Stimulated activated CD4-positive, alpha-beta T cell treated with anti-CD3 and anti-CD28 coated beads, Interleukin-15, amount 100 ng/mL, for 24 hours (primary cell): ENCODE data around the gene NUP85.
"Not testable (repeated sequence)": the region's sequence is repeated elsewhere in the genome, so short reads cannot be mapped to it uniquely, and the experiment has no call there.

ENCODE experiments used
- DNase-seq: peaks from one replicate; pipeline ENCODE4 v3.0.0-alpha.2; 2020

Gene NUP85

DNA sequence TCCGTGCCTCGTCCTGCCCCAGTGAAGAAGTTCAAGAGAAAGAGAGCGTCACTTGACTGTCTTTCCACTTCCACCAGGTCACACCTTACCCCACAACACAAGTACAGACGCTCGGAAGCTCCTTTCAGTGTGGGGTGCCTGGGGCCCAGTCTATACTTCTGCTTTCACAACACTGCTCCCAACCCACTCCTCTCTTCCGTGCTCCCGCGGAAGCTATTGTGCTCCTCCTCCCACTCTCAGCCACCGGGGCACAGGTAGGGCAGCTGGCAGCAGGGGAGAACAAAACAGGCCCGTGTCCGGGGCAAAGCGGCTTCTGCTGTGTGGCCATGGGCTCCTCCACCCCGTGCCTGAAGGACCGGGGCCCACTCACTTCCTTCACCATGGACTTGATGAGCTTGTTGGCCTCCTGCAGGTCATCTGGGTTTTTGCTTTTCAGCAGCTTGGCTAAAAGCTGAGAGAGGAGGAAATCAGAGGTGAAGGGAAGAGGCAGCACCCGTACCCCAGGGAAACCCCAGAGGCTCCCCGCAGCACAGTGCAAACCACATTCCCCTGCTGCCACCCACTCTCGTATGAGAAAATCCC, 37.1 kb downstream of the NUP85 start:
- DNase-seq: peak; percentile 42

- DNase-seq: no peak
These were observed 38.8 kb downstream of the NUP85 start for GRCh38 chr17:75244133-75244866.

DNA sequence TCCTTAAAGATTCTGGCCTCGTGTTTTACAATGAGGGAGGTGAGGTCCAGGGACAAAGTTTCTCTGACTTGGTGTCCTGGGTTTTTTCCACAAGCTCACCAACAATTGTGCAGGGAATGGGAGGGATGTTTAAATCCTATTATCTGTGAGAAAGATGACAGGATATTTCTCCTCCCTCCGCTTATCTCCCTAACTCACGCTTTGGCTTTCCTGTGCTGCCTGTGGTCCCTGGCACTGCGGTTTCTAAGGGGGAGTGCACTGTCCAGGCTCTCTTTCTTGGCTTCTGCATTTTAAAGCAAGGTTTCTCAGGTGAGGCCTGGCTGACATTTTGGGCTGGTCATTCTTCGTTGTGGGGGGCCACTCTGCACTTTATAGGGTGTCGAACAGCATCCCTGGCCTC, 39.5 kb downstream of the NUP85 start:
- DNase-seq: no peak

DNA sequence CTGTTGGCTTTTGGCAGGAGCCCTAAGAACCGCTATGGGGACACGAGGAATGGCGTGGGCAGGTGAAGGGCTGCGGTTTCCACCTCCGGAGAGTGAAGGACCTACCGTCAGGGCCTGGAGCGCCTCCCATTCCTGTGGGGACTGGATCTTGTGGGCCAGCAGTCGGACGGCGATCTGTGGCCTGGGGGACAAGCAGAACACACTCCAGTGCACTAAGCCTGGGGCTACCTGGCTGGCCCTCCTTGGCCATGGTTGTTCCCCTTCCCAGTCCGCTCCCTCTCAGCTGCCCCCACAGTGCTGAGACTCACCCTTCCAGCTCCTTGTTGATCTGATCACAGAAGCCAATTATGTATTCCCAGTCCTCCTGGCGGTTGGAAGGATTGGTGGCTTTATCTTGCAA, 40.9 kb downstream of the NUP85 start:
- no peak for DNase-seq

- peak; percentile 39 for DNase-seq
These were observed 44.1 kb downstream of the NUP85 start for GRCh38 chr17:75249564-75249963.

- DNase-seq: peak; percentile 92
These were observed 44.6 kb downstream of the NUP85 start for GRCh38 chr17:75250009-75250471.

DNA sequence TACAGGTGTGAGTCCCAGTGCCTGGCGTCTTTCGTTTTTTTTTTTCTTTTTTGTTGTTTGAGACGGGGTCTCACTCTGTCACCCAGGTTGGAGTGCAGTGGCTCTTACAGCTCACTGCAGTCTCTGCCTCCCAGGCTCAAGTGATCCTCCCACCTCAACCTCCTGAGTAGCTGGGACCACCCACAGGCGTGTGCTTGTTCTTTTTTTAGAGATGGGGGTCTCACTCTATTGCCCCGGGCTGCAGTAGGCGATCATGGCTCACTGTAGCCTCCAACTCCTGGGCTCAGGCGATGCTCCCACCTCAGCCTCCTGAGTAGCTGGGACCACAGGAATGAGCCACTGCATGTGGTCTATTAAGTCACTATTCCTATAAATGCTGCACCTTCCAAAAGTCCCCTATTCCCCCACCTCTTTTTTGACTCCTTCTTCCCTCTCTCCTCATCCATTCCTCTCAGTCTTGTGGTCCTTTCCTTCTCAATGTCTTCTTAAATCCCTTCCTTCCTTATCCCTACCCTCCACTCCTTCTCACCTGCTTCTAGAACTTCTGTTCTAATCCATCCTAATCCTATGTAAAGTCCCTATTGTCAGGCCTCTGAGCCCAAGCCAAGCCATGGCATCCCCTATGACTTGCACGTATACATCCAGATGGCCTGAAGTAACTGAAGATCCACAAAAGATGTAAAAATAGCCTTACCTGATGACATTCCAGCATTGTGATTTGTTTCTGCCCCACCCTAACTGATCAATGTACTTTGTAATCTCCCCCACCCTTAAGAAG, 46.7 kb downstream of the NUP85 start:
- DNase-seq: no peak

GRCh38 chr17:75255954-75256698, 50.6 kb downstream of the NUP85 start:
- DNase-seq: not testable (repeated sequence)

- DNase-seq: not testable (repeated sequence)
These were observed 51.7 kb downstream of the NUP85 start for GRCh38 chr17:75257228-75257627.

DNA sequence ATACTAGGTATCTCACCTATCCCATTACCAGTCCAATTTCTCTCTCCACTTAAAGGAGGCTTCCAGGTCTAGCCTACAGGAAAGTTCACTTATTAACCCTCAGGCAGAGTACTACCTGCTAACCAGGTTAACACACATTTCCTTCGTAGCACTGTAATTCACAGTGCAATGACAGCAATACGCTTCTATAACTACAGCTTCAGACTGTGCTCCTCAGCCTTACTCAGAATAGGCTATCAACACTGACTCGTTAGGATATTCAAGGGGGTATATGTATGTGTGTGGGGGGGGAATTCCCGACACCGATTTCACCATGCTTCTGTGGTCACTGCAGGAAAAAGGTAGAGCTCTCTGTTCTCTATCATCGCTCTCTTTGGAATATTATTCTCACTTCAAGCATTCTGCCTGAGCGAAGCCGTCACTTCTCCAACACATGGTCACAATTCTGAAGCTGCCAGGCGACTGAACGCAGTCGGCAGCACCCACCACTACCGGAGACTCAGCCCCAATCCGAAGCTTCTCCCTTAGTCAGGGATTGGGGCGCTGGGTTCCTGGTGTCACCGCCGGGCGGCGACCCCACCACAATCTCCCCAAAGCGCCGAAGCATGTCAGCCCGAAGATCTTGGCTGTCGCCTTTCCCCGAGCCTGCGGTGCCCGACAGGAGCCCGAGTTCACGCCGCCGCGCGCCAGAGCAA, 55.3 kb downstream of the NUP85 start:
- DNase-seq: peak; percentile 71

DNA sequence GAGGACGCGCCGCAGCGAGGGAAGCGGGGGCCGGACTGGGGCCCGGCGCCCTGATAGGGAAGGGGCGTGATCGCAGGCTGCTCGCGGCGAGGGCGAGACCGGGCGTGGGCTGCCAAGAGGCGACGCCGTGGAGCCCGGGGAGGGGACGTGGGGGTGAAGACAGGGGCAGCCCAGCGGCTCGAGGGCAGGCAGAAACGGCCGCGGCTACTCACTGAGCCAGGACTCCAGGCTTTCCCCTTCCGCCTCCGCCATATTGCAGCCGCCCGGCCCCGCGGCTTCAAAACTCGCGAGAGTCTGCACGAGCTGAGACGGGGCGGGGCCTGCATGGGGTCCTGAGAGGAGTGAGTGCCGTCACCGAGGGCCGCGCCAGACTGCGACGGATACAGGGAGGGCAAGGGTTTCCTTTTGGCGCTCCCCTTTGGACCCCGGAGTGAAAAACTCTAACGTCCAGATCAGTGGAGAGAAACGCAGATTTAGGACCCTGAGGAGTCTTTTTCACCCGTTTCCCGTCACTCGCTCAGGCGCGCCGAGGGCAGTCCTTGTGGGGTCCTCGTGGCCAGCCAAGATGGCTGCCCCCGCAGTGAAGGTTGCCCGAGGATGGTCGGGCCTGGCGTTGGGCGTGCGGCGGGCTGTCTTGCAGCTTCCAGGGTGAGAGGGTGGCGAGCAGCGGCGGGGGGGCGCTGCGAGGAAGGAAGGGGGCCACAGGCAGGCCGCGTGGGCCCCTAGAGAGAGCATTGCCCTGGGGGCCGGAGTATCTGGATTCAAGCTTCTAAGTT, 56.0 kb downstream of the NUP85 start, which contains the start of the genes GGA3 and MRPS7:
Gene GGA3 (minus strand): TSS at position 271 of the 776 bp plus-strand sequence. CDS start 19 bp downstream, at position 252.
Gene MRPS7 (plus strand): TSS at position 544 of the 776 bp plus-strand sequence. CDS start 22 bp downstream, at position 566.
- peak; percentile 98 for DNase-seq

DNA sequence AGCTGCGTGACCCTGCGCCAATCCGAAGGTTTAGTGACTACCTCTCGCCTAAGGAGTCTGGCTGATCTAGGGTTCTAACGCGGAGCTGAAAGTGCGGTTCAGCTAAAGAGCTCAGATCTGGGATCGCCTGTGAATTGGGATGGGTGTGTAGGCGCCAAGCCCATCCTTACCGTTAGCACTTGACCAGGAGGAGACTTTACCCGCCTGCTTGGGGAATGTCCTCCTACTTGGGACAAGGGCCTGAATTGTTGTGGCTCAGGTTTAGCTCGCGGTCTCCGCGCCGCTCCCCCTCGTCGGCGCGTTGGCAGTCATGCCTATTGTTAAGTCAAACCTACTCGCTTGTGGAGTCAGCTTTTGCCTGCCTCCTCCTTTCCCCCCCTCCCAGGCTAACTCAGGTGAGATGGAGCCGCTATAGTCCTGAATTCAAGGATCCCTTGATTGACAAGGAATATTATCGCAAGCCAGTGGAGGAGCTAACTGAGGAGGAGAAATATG, 56.7 kb downstream of the NUP85 start:
- DNase-seq: no peak

- no peak for DNase-seq
These were observed 57.6 kb downstream of the NUP85 start for GRCh38 chr17:75263055-75263454.

- no peak for DNase-seq
These were observed 60.3 kb downstream of the NUP85 start for GRCh38 chr17:75265614-75266315.

DNA sequence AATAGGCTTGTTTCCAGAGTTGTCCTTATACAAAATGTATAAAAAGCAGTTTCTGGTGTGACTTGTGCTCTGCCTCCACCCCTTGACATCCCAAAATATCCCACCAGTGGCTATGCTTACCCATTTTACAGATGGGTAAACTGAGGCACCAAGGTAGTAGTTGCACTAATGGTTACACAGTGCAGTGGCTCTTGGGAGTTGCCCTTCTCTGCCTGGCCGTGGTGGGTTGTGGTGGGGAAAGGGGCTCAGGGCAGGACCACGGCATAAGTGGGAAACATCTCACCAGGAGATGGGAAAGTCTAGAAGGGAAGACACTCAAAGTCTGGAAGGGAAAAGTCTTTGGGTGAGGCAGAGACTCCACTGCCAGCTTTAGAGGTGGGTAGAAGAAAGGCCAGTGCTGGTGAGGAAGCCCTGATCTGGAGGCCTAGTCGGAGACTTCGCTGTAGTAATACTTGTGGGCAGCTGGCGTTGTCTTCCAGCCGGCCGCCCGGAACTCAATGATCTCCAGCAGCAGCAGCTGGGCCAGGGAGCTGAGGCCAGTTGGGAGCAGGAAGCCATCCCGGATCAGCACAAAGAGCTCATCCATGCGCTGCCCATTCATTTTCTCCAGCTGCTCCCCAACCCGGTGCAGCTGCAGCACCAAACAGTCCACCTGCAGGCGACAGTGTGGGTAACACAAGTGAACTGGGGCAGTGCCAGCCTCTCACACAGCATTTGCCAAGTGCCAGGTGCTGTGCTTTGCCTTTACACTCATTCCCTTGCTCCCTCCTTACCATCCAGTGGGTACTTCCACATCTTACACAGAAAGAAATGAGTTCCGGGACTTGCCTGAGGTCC, 61.1 kb downstream of the NUP85 start:
- no peak for DNase-seq

DNA sequence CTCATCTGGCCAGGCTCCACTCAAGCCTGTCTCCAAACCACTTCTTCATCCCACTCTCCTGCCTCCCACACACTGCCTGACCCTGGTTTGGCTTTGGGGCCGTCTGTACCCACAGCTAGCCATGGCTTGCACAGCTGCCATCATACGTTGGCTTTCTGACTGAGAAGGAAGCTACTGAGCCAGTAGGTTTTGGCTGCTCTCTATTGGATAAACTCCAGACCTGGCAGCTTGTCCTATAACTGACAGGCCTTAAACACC, 61.6 kb downstream of the NUP85 start:
- no peak for DNase-seq

DNA sequence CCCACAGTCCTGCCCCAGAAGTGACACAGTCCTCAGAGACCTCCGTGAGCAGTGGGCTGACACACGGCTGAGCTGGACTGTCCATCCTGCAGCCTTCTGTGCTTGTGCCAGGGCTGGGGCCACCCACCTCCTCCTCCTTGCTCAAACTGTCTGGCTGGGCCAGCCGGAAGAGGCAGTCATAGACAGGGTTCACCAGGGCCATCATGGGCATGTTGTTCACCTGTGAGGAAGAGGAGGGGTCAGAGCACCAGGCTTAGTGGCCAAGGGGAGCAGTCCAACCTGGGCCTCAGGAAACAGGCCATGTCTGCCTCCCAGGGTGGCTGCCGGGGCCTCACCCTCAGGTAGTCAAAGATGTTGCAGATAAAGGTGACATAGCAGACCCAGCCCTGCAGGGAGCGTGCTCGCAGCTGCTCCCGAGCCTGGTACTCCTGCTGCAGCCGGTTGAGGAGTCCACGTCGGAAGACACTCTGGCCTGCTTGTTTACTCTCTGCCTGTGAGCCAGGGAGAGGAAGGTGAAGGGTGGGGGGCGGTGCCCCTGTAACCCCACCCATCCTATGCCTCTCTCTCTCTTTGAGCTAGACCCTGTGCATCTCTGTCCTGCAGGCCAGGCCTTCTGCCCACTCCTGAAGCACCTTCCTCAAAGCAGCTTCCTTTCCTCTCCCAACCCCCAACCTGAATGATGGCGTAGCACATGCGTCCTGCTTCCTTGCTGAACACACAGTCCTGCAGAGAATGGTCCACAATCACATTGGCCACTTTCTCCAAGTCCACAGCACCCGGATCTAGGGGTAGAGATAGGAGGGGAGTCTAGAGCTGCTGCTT, 62.1 kb downstream of the NUP85 start:
- DNase-seq: no peak

DNA sequence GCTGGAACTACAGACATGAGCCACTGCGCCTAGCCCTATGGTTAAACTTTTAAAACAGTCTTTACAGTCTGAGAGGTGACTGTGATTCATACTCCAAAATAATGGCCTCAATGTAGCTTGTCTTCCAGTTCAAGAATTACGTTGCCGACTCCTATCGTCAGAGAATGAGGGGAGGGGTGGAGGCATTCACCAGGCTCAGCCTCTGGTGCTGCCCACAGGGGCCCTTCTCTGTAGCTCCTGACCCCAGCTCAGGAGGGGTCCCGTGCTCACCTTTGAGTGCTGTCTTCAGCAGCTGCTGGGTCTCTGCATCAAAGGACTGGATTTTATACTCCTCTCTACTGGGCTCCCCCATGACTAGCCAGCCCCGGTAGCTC, 64.4 kb downstream of the NUP85 start:
- peak; percentile 34 for DNase-seq
